ENCODE results near the gene BRSK1. TPM values are rescaled to one million over a fixed set of nuclear protein-coding genes. Genes with fewer than 3 reads are reported as not detected.

Gene BRSK1
- polyA plus RNA-seq, 1 donor from 2014 or later: 213 TPM

- Histone ChIP-seq H3K9me3 (ENCODE audit: low read length) (no peaks in the 10 kb centered on the region), H2AFZ (ENCODE audit: low read depth, low read length) (peak within 1 kb of the TSS; percentile 80), H3K27ac (ENCODE audit: low read length) (peak within 1 kb of the TSS; percentile 92), H3K36me3 (ENCODE audit: insufficient read depth, low read length) (no peaks in the 10 kb centered on the region), H3K4me3 (ENCODE audit: low read length) (peak within 1 kb of the TSS; percentile 95), H3K9me2 (ENCODE audit: insufficient read depth, low read length) (no peaks in the 10 kb centered on the region), H3K79me2 (replicated peaks; ENCODE audit: insufficient read depth, low read length) (peaks cover 37% of the 10 kb centered on the region), H3K27me3 (ENCODE audit: insufficient read depth, low read depth, low read length) (no peaks in the 10 kb centered on the region), H3K9ac (ENCODE audit: low read length) (peak within 1 kb of the TSS; percentile 95), H4K20me1 (ENCODE audit: insufficient read depth) (peaks cover 10% of the 10 kb centered on the region), H3F3A (ENCODE audit: insufficient read depth, low read length, poor library complexity, severe bottlenecking) (no peaks in the 10 kb centered on the region), H3K4me2 (ENCODE audit: low read length) (peak within 1 kb of the TSS; percentile 99)
- TF ChIP-seq POLR2AphosphoS5 (IDR thresholded peaks at IDR 0.05) (peak; percentile 89), SMC3 (conservative IDR thresholded peaks at IDR 0.05; ENCODE audit: poor library complexity) (peak; percentile 78), CTCF (IDR thresholded peaks at IDR 0.05; ENCODE audit: poor library complexity, severe bottlenecking) (peak; percentile 39), MXI1 (conservative IDR thresholded peaks at IDR 0.05; ENCODE audit: poor library complexity, severe bottlenecking) (peak; percentile 64), TAF1 (IDR thresholded peaks at IDR 0.05; ENCODE audit: low read depth) (peak; percentile 31), EP300 (conservative IDR thresholded peaks at IDR 0.05; ENCODE audit: poor library complexity, severe bottlenecking) (peak; percentile 87), RAD21 (conservative IDR thresholded peaks at IDR 0.05) (peak; percentile 70), EZH2 (IDR thresholded peaks at IDR 0.05; ENCODE audit: borderline replicate concordance, insufficient read depth, low read length, poor library complexity, severe bottlenecking) (no peak)
- TF ChIP-seq, protein P1, sequence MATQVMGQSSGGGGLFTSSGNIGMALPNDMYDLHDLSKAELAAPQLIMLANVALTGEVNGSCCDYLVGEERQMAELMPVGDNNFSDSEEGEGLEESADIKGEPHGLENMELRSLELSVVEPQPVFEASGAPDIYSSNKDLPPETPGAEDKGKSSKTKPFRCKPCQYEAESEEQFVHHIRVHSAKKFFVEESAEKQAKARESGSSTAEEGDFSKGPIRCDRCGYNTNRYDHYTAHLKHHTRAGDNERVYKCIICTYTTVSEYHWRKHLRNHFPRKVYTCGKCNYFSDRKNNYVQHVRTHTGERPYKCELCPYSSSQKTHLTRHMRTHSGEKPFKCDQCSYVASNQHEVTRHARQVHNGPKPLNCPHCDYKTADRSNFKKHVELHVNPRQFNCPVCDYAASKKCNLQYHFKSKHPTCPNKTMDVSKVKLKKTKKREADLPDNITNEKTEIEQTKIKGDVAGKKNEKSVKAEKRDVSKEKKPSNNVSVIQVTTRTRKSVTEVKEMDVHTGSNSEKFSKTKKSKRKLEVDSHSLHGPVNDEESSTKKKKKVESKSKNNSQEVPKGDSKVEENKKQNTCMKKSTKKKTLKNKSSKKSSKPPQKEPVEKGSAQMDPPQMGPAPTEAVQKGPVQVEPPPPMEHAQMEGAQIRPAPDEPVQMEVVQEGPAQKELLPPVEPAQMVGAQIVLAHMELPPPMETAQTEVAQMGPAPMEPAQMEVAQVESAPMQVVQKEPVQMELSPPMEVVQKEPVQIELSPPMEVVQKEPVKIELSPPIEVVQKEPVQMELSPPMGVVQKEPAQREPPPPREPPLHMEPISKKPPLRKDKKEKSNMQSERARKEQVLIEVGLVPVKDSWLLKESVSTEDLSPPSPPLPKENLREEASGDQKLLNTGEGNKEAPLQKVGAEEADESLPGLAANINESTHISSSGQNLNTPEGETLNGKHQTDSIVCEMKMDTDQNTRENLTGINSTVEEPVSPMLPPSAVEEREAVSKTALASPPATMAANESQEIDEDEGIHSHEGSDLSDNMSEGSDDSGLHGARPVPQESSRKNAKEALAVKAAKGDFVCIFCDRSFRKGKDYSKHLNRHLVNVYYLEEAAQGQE (IDR thresholded peaks at IDR 0.05; ENCODE audit: borderline replicate concordance): peak; percentile 75
Measured at GRCh38 chr19:55258828-55259539, 24.8 kb upstream of the BRSK1 start, which contains the start of gene PPP6R1. Gene PPP6R1 (minus strand): TSS chr19:55259017. CDS start chr19:55247103, 11,914 bp downstream.

GRCh38 chr19:55259540-55260210, 24.1 kb upstream of the BRSK1 start:
- peaks cover 10% of the 10 kb centered on the region for H4K20me1 ChIP-seq (ENCODE audit: insufficient read depth)
- no peaks in the 10 kb centered on the region for H3K36me3 ChIP-seq (ENCODE audit: insufficient read depth, low read length)
- no peaks in the 10 kb centered on the region for H3F3A ChIP-seq (ENCODE audit: insufficient read depth, low read length, poor library complexity, severe bottlenecking)
- peak overlapping the region; percentile 95 for H3K9ac ChIP-seq (ENCODE audit: low read length)
- H3K27me3 ChIP-seq (ENCODE audit: insufficient read depth, low read depth, low read length): no peaks in the 10 kb centered on the region
- peaks cover 35% of the 10 kb centered on the region for H3K79me2 ChIP-seq (replicated peaks; ENCODE audit: insufficient read depth, low read length)
- H3K9me3 ChIP-seq (ENCODE audit: low read length): no peaks in the 10 kb centered on the region
- peak overlapping the region; percentile 92 for H3K27ac ChIP-seq (ENCODE audit: low read length)
- peak overlapping the region; percentile 15 for H2AFZ ChIP-seq (ENCODE audit: low read depth, low read length)
- TF ChIP-seq, protein P1 (IDR thresholded peaks at IDR 0.05; ENCODE audit: borderline replicate concordance): no peak
- no peak for TF ChIP-seq TAF1 (IDR thresholded peaks at IDR 0.05; ENCODE audit: low read depth)
- no peak for TF ChIP-seq POLR2AphosphoS5 (IDR thresholded peaks at IDR 0.05)
- H3K9me2 ChIP-seq (ENCODE audit: insufficient read depth, low read length): no peaks in the 10 kb centered on the region
- H3K4me2 ChIP-seq (ENCODE audit: low read length): peak overlapping the region; percentile 99
- peak overlapping the region; percentile 95 for H3K4me3 ChIP-seq (ENCODE audit: low read length)

Data from neural cell (in vitro differentiated cells).